ENCODE measurements around the gene ATP9A.

GRCh38 chr20:51715163-51715855 is 52.9 kb downstream of the ATP9A start:
- TF ChIP-seq POLR2A (IDR thresholded peaks at IDR 0.05; ENCODE audit: extremely low read depth, insufficient read length) (no peak), CTCF (IDR thresholded peaks at IDR 0.05; ENCODE audit: low read depth, low read length) (no peak)
